MM.1S (cell line): ENCODE data around the gene C20orf202.

ENCODE experiments used
- EZH2 ChIP-seq: fragments of 300-600 bp; sonication (generic); optimal IDR thresholded peaks from 2 replicates; pipeline ENCODE3; 2017; ENCODE audit warnings: low read depth, mild to moderate bottlenecking, antibody characterized with exemption, low read length, mixed read lengths
- EZH2phosphoT487 ChIP-seq: fragments of 300-600 bp; sonication (generic); IDR thresholded peaks from 2 replicates; pipeline ENCODE4 v1.6.1; 2018; ENCODE audit warnings: antibody characterized with exemption, low read length
- TF ChIP-seq, protein P1 (sequence below): fragments of 300-600 bp; sonication (generic); IDR thresholded peaks from 2 replicates; pipeline ENCODE4 v1.5.1; 2016; ENCODE audit warnings: antibody characterized with exemption, low read length, mixed read lengths

GRCh38 chr20:1247689-1248088 is 44.4 kb downstream of the C20orf202 start:
- no peak for TF ChIP-seq EZH2
- TF ChIP-seq, protein P1, sequence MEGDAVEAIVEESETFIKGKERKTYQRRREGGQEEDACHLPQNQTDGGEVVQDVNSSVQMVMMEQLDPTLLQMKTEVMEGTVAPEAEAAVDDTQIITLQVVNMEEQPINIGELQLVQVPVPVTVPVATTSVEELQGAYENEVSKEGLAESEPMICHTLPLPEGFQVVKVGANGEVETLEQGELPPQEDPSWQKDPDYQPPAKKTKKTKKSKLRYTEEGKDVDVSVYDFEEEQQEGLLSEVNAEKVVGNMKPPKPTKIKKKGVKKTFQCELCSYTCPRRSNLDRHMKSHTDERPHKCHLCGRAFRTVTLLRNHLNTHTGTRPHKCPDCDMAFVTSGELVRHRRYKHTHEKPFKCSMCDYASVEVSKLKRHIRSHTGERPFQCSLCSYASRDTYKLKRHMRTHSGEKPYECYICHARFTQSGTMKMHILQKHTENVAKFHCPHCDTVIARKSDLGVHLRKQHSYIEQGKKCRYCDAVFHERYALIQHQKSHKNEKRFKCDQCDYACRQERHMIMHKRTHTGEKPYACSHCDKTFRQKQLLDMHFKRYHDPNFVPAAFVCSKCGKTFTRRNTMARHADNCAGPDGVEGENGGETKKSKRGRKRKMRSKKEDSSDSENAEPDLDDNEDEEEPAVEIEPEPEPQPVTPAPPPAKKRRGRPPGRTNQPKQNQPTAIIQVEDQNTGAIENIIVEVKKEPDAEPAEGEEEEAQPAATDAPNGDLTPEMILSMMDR: no peak
- TF ChIP-seq EZH2phosphoT487: no peak
